ENCODE measurements around the gene SLC44A3. TPM values are rescaled to one million over a fixed set of nuclear protein-coding genes. Genes with fewer than 3 reads are reported as not detected.

SLC44A3 gene
- total RNA-seq, 4 donors from 2014 or later: 7.6 to 15.5 (median 10.0) TPM

DNA sequence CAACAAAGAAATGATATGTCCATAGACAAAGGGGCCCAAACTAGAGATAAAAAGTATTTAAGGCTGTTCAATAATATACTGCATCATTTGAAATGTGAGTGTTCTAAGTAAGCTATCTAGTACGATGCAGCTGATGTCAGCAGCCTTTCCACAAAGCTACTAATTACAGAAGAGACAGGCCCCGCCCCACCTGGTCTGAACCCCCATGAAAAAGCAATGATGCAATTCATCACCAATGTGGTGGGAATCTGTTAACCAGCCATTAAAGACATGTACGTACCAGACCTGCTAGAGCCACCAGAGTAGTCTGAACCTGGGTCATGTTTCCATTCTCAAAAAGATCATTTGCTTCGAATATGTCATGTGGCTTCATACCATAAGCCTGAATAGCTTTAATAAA is 81.7 kb downstream of the SLC44A3 start:
- peaks cover 2% of the 10 kb centered on the region for H3K4me1 ChIP-seq
- H3K27ac ChIP-seq: no peak overlapping the region
- no peaks in the 10 kb centered on the region for H3K9me3 ChIP-seq
- H3K36me3 ChIP-seq: peaks cover 18% of the 10 kb centered on the region
- DNase-seq (ENCODE audit: low spot score in 2 of 2): no peak
- TF ChIP-seq POLR2A (IDR thresholded peaks at IDR 0.05) (no peak), POLR2AphosphoS5 (IDR thresholded peaks at IDR 0.05) (no peak), EP300 (IDR thresholded peaks at IDR 0.05) (no peak)
- TF ChIP-seq, protein P1, sequence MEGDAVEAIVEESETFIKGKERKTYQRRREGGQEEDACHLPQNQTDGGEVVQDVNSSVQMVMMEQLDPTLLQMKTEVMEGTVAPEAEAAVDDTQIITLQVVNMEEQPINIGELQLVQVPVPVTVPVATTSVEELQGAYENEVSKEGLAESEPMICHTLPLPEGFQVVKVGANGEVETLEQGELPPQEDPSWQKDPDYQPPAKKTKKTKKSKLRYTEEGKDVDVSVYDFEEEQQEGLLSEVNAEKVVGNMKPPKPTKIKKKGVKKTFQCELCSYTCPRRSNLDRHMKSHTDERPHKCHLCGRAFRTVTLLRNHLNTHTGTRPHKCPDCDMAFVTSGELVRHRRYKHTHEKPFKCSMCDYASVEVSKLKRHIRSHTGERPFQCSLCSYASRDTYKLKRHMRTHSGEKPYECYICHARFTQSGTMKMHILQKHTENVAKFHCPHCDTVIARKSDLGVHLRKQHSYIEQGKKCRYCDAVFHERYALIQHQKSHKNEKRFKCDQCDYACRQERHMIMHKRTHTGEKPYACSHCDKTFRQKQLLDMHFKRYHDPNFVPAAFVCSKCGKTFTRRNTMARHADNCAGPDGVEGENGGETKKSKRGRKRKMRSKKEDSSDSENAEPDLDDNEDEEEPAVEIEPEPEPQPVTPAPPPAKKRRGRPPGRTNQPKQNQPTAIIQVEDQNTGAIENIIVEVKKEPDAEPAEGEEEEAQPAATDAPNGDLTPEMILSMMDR (IDR thresholded peaks at IDR 0.05): no peak
- no peaks in the 10 kb centered on the region for H3K27me3 ChIP-seq
- 75% methylated on average over 4 of the region's 4 CpGs for WGBS
- H3K4me3 ChIP-seq: no peak overlapping the region

DNA sequence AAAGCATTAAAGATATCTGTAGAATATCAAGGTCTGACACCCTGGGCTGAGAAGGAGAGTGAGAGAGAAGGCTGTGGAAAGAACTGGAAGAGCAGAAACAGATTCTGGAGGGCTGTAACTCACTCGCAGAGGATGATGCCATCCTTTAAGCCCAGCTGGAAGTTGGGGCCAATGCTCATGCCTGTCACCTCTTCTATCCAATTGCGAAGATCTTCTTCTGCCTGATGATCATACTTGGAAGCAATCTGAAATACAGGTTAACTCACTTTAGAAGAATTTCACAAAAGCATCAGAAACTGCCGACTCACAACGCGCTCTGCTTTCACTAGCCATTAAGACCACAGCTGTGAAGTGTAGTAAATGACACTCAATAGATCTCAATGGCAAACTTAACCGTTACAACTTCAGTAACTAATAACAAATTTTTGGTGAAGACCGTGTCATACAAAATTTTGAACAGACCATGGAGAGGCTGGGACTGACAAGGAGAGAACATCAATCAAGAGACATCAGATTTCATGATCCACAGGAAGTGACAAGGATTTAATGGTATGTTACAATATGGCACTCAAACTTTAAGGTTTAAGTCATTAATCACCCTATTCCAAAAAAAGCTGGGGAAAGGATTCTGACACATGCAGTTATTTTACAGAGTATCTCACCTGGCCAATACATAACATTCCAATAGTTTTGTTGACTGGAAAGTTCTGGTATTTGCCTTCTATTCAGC is 83.3 kb downstream of the SLC44A3 start:
- H3K4me1 ChIP-seq: peaks cover 6% of the 10 kb centered on the region
- H3K4me3 ChIP-seq: no peak overlapping the region
- H3K36me3 ChIP-seq: peaks cover 8% of the 10 kb centered on the region
- WGBS: 85% methylated on average over 7 of the region's 7 CpGs
- H3K27ac ChIP-seq: no peak overlapping the region
- TF ChIP-seq EP300 (IDR thresholded peaks at IDR 0.05) (no peak), POLR2A (IDR thresholded peaks at IDR 0.05) (no peak), POLR2AphosphoS5 (IDR thresholded peaks at IDR 0.05) (no peak)
- TF ChIP-seq, protein P1 (IDR thresholded peaks at IDR 0.05): no peak
- no peak for DNase-seq (ENCODE audit: low spot score in 2 of 2)
- H3K9me3 ChIP-seq: no peaks in the 10 kb centered on the region
- H3K27me3 ChIP-seq: no peaks in the 10 kb centered on the region

DNA sequence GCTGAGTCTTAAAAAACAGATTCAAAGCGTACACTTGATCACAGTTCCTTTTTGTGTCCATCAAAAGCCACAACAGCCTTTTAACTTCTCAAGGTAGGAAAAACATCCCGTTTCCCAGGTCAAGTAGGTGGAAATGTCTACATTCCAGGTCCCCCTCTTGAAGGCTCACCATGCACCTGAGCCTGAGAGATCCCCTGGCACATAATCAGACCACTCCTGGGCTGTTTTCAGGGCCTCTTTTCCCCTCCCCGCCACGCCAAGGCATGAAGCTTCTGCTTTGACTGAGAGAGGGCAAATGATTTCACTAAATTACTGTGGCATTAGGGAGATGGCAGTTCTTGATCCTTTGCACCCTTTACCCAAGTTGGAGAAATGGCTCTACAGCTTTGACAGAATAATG is 85.0 kb downstream of the SLC44A3 start:
- no peaks in the 10 kb centered on the region for H3K9me3 ChIP-seq
- no peak overlapping the region for H3K4me3 ChIP-seq
- peaks cover 6% of the 10 kb centered on the region for H3K4me1 ChIP-seq
- peaks cover 4% of the 10 kb centered on the region for H3K36me3 ChIP-seq
- TF ChIP-seq POLR2A (IDR thresholded peaks at IDR 0.05) (no peak), POLR2AphosphoS5 (IDR thresholded peaks at IDR 0.05) (no peak), EP300 (IDR thresholded peaks at IDR 0.05) (no peak)
- TF ChIP-seq, protein P1 (IDR thresholded peaks at IDR 0.05): no peak
- H3K27ac ChIP-seq: no peak overlapping the region
- H3K27me3 ChIP-seq: no peaks in the 10 kb centered on the region
- DNase-seq (ENCODE audit: low spot score in 2 of 2): no peak
- WGBS: 95% methylated on average over 4 of the region's 4 CpGs

DNA sequence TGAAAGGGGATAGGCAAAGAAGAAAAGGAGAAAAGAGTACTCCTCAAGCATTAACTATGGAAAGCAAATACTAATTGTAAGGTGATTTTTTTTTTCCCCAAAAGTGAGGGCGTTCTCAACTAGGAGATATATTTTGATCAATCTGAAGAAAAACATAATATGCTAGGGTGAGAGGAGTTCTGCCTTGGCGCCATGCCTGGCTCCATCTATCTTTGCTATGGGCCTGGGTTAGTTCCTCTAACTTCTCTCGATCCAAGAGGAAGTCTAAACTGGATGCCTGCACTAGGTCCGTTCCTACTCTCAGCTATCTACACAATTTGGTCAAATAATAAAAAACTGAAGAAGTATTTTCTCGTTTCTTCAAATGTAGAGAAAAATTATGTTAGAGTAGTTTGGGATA is 86.2 kb downstream of the SLC44A3 start:
- TF ChIP-seq EP300 (IDR thresholded peaks at IDR 0.05) (no peak), POLR2A (IDR thresholded peaks at IDR 0.05) (no peak), POLR2AphosphoS5 (IDR thresholded peaks at IDR 0.05) (no peak)
- TF ChIP-seq, protein P1 (IDR thresholded peaks at IDR 0.05): no peak
- Histone ChIP-seq H3K27me3 (no peaks in the 10 kb centered on the region), H3K36me3 (no peaks in the 10 kb centered on the region), H3K4me3 (no peak overlapping the region), H3K9me3 (no peaks in the 10 kb centered on the region), H3K27ac (no peak overlapping the region), H3K4me1 (peaks cover 6% of the 10 kb centered on the region)
- no peak for DNase-seq (ENCODE audit: low spot score in 2 of 2)
- WGBS: 79% methylated on average over 5 of the region's 5 CpGs

DNA sequence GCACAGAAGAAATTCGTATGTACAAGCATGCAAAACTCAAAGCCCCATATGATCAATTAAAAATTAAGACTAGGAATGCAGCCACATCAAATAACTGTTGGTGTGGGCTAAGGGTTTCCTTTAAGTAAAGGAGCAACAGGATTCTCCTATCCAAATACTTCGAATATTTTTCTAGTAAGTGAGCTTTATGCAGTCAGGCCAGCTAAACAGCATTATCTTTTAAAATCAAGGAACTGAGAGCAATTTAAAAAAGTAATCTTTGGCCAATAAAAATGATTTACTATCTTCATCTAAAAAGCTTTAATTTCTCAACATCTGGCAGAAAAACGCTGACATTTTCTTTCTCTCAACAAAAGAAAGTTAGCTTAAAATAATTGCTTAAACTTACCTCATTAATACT is 87.0 kb downstream of the SLC44A3 start:
- peaks cover 6% of the 10 kb centered on the region for H3K4me1 ChIP-seq
- TF ChIP-seq, protein P1 (IDR thresholded peaks at IDR 0.05): no peak
- no peak for TF ChIP-seq POLR2A (IDR thresholded peaks at IDR 0.05)
- TF ChIP-seq EP300 (IDR thresholded peaks at IDR 0.05): no peak
- no peak for TF ChIP-seq POLR2AphosphoS5 (IDR thresholded peaks at IDR 0.05)

More for the DNA sequence above, 87.0 kb downstream of the SLC44A3 start:
- H3K27me3 ChIP-seq: no peaks in the 10 kb centered on the region
- H3K4me3 ChIP-seq: no peak overlapping the region
- H3K36me3 ChIP-seq: no peaks in the 10 kb centered on the region
- no peak for DNase-seq (ENCODE audit: low spot score in 2 of 2)
- H3K9me3 ChIP-seq: no peaks in the 10 kb centered on the region
- no peak overlapping the region for H3K27ac ChIP-seq
- 54% methylated on average over 3 of the region's 3 CpGs for WGBS
